Muscle layer of duodenum (tissue), 2 donors: ENCODE measurements around the gene ATP13A5.

ENCODE experiments used
- H3K27ac ChIP-seq: one replicate; pipeline ENCODE4 v1.7.0; 2013; ENCODE audit warnings: mild to moderate bottlenecking, low read length
- H3K27me3 ChIP-seq: one replicate; pipeline ENCODE4 v1.7.0; 2013; ENCODE audit warnings: low read depth, mild to moderate bottlenecking, control low read depth, low read length
- H3K36me3 ChIP-seq, 2 donors: one replicate each; pipeline ENCODE4 v1.7.0; 2013; ENCODE audit warnings: low read length in 2 of 2, control low read depth in 1 of 2, mild to moderate bottlenecking in 1 of 2; ENCODE audit not compliant: insufficient read depth in 2 of 2, control insufficient read depth in 1 of 2
- H3K4me1 ChIP-seq, 2 donors: one replicate each; pipeline ENCODE4 v1.7.0; 2013; ENCODE audit warnings: low read length in 2 of 2, mild to moderate bottlenecking in 2 of 2, control low read depth in 1 of 2, moderate library complexity in 1 of 2; ENCODE audit not compliant: insufficient read depth in 2 of 2, control insufficient read depth in 1 of 2
- H3K4me3 ChIP-seq, 2 donors: one replicate each; pipeline ENCODE4 v1.7.0; 2013; ENCODE audit warnings: low read length in 2 of 2, low read depth in 1 of 2, mild to moderate bottlenecking in 1 of 2
- H3K9me3 ChIP-seq, 2 donors: one replicate each; pipeline ENCODE4 v1.7.0; 2013; ENCODE audit warnings: low read length in 2 of 2, control low read depth in 1 of 2, mild to moderate bottlenecking in 1 of 2; ENCODE audit not compliant: control insufficient read depth in 1 of 2
- donor health status: healthy.

ATP13A5 gene

GRCh38 chr3:193310914-193311723, 67.4 kb downstream of the ATP13A5 start:
- Histone ChIP-seq H3K4me3 (no peak overlapping the region), H3K9me3 (no peaks in the 10 kb centered on the region), H3K36me3 (no peaks in the 10 kb centered on the region), H3K4me1 (peaks cover 0 to 7% of the 10 kb centered on the region in 2 donors), H3K27me3 (no peaks in the 10 kb centered on the region), H3K27ac (no peak overlapping the region)

- Histone ChIP-seq H3K4me3 (no peak overlapping the region), H3K4me1 (no peaks in the 10 kb centered on the region), H3K27me3 (no peaks in the 10 kb centered on the region), H3K9me3 (no peaks in the 10 kb centered on the region), H3K27ac (no peak overlapping the region), H3K36me3 (no peaks in the 10 kb centered on the region)
Measured at GRCh38 chr3:193305356-193305755, 73.2 kb downstream of the ATP13A5 start.

- Histone ChIP-seq H3K4me1 (no peaks in the 10 kb centered on the region), H3K9me3 (no peaks in the 10 kb centered on the region), H3K27ac (no peak overlapping the region), H3K27me3 (no peaks in the 10 kb centered on the region), H3K4me3 (no peak overlapping the region), H3K36me3 (no peaks in the 10 kb centered on the region)
Measured at GRCh38 chr3:193301433-193301832, 77.1 kb downstream of the ATP13A5 start.

- Histone ChIP-seq H3K9me3 (peaks cover 0 to 10% of the 10 kb centered on the region in 2 donors), H3K27me3 (no peaks in the 10 kb centered on the region), H3K36me3 (no peaks in the 10 kb centered on the region), H3K4me3 (no peak overlapping the region), H3K27ac (no peak overlapping the region), H3K4me1 (no peaks in the 10 kb centered on the region)
Measured at GRCh38 chr3:193297421-193297820, 81.1 kb downstream of the ATP13A5 start.

- no peak overlapping the region for H3K27ac ChIP-seq
- H3K4me3 ChIP-seq = no peak overlapping the region
- no peaks in the 10 kb centered on the region for H3K36me3 ChIP-seq
- peaks cover 0 to 15% of the 10 kb centered on the region in 2 donors for H3K9me3 ChIP-seq
- H3K4me1 ChIP-seq = no peaks in the 10 kb centered on the region
- H3K27me3 ChIP-seq = no peaks in the 10 kb centered on the region
Measured at GRCh38 chr3:193295985-193296384, 82.6 kb downstream of the ATP13A5 start.

- no peaks in the 10 kb centered on the region for H3K4me1 ChIP-seq
- no peaks in the 10 kb centered on the region for H3K27me3 ChIP-seq
- peaks cover 0 to 15% of the 10 kb centered on the region in 2 donors for H3K9me3 ChIP-seq
- no peak overlapping the region for H3K27ac ChIP-seq
- H3K36me3 ChIP-seq = no peaks in the 10 kb centered on the region
- H3K4me3 ChIP-seq = no peak overlapping the region
Measured at GRCh38 chr3:193292386-193292785, 86.2 kb downstream of the ATP13A5 start.

- H3K4me3 ChIP-seq = no peak overlapping the region
- peaks cover 0 to 3% of the 10 kb centered on the region in 2 donors for H3K36me3 ChIP-seq
- no peaks in the 10 kb centered on the region for H3K9me3 ChIP-seq
- H3K4me1 ChIP-seq = no peaks in the 10 kb centered on the region
- no peak overlapping the region for H3K27ac ChIP-seq
- H3K27me3 ChIP-seq = no peaks in the 10 kb centered on the region
Measured at GRCh38 chr3:193271101-193271840, 107.3 kb downstream of the ATP13A5 start.

GRCh38 chr3:193270451-193270850, 108.1 kb downstream of the ATP13A5 start:
- Histone ChIP-seq H3K9me3 (no peaks in the 10 kb centered on the region), H3K27me3 (no peaks in the 10 kb centered on the region), H3K4me1 (no peaks in the 10 kb centered on the region), H3K36me3 (peaks cover 0 to 3% of the 10 kb centered on the region in 2 donors), H3K27ac (no peak overlapping the region), H3K4me3 (no peak overlapping the region)

GRCh38 chr3:193269343-193270028, 109.1 kb downstream of the ATP13A5 start:
- Histone ChIP-seq H3K27me3 (no peaks in the 10 kb centered on the region), H3K36me3 (peaks cover 0 to 3% of the 10 kb centered on the region in 2 donors), H3K9me3 (no peaks in the 10 kb centered on the region), H3K27ac (no peak overlapping the region), H3K4me3 (no peak overlapping the region), H3K4me1 (no peaks in the 10 kb centered on the region)

- no peak overlapping the region for H3K4me3 ChIP-seq
- H3K36me3 ChIP-seq = no peaks in the 10 kb centered on the region
- no peak overlapping the region for H3K27ac ChIP-seq
- no peaks in the 10 kb centered on the region for H3K9me3 ChIP-seq
- no peaks in the 10 kb centered on the region for H3K4me1 ChIP-seq
- no peaks in the 10 kb centered on the region for H3K27me3 ChIP-seq
Measured at GRCh38 chr3:193262707-193263106, 115.8 kb downstream of the ATP13A5 start.

GRCh38 chr3:193261970-193262369, 116.6 kb downstream of the ATP13A5 start:
- Histone ChIP-seq H3K4me1 (no peaks in the 10 kb centered on the region), H3K9me3 (no peaks in the 10 kb centered on the region), H3K27me3 (no peaks in the 10 kb centered on the region), H3K27ac (no peak overlapping the region), H3K36me3 (no peaks in the 10 kb centered on the region), H3K4me3 (no peak overlapping the region)
